ENCODE measurements around the gene NELFE.

GRCh38 chr6:31970604-31971271, 12.0 kb upstream of the NELFE start:
- no peak for TF ChIP-seq CTCF (IDR thresholded peaks at IDR 0.05)
- no peak for TF ChIP-seq POLR2A (IDR thresholded peaks at IDR 0.05)

Measured in Peyer's patch (tissue), 4 donors.